Measurements from ENCODE around the gene RAPGEFL1. TPM values are rescaled to one million over a fixed set of nuclear protein-coding genes. Genes with fewer than 3 reads are reported as not detected.
A peak's percentile ranks its signal among the peaks of the same experiment; 100 is the strongest.
"Not testable (repeated sequence)": the region's sequence is repeated elsewhere in the genome, so short reads cannot be mapped to it uniquely, and the experiment has no call there.

The RAPGEFL1 gene, protein sequence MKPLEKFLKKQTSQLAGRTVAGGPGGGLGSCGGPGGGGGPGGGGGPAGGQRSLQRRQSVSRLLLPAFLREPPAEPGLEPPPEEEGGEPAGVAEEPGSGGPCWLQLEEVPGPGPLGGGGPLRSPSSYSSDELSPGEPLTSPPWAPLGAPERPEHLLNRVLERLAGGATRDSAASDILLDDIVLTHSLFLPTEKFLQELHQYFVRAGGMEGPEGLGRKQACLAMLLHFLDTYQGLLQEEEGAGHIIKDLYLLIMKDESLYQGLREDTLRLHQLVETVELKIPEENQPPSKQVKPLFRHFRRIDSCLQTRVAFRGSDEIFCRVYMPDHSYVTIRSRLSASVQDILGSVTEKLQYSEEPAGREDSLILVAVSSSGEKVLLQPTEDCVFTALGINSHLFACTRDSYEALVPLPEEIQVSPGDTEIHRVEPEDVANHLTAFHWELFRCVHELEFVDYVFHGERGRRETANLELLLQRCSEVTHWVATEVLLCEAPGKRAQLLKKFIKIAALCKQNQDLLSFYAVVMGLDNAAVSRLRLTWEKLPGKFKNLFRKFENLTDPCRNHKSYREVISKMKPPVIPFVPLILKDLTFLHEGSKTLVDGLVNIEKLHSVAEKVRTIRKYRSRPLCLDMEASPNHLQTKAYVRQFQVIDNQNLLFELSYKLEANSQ
- total RNA-seq: 1.8 TPM in 1 of 2 replicates, not detected in the other

- peak; percentile 39 for DNase-seq (ENCODE audit: low read depth)
Observed at GRCh38 chr17:40177275-40177874, at the start of gene RAPGEFL1. RAPGEFL1 (plus strand) TSS chr17:40177470; CDS start chr17:40177862, 392 bp downstream.

DNA sequence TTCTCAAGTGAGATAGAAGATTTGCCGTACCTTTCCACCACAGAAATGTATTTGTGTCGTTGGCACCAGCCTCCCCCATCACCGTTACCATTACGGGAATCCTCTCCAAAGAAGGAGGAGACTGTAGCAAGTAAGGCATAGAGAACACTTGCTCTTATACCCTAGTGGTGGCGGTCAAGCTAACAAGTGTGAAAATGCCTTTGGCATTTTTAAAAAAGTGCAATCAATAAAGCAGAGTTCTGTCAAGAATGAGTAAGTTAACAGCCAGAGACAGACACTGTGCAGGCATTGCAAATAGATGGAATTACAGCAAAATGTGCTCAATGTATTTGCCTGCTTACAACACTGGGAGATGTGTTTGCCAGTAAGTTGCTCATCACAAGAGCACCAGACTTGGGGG is 47.8 kb upstream of the RAPGEFL1 start:
- DNase-seq (ENCODE audit: low read depth): no peak

GRCh38 chr17:40130352-40131042 is 46.8 kb upstream of the RAPGEFL1 start:
- DNase-seq (ENCODE audit: low read depth): peak; percentile 69

DNA sequence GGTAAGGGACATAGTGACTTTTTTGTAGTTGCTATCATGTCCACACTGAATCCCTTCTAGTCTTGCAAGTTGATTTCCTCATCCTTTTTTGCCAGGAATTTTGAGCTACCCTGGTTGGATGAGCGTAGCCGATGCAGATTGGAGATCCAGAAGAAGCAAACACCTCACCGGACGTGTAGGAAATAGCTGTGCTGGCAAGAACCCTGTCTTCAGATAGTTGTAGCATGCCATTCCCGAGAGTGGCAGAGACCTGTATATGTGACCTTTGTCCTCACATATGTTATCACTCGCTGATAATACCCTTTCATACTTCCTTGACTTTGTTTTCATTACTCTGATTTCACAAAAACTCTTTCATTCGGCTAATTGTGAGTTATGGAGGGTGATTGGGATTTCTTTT is 43.1 kb upstream of the RAPGEFL1 start:
- DNase-seq (ENCODE audit: low read depth): no peak

DNA sequence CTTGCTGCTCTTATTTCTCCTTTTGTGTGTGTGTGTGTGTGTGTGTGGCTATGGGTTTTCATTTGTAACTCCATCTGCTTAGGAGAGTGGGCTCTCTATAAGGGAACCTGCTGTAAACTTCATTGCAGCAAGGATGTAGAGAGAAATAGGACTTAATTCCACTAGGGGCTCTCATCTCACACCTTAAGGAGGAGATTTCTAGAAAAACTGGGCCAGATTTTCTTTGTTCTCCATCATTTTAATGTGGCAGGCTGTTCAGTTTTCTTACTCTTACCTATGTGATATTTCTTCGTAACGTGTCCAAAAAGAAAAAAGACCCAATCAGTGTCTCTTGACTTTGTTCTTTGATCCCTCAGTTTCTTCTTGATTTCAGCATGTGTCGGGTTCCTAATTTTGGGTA is 41.5 kb upstream of the RAPGEFL1 start:
- no peak for DNase-seq (ENCODE audit: low read depth)

DNA sequence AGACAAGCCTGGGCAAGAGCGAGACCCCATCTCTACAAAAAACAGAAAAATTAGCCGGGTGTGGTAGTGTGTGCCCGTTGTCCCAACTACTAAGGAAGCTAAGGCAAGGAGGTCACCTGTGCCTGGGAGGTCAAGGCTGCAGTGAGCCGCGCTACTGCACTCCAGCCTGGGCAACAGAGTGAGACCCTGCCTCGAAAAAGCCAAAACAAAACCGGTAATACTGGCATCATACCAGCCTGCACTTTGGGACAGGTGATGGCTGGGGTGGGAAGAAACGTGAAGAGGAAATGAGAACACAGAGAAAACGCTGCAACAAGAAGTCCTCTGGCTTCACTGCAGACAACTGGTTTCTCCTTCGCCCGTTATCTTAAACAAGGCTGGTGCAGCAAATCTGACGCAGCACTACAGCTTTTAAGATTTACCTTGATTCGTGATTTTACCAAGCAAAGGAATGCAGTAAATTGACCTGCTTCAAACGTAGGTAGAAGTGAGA is 37.7 kb upstream of the RAPGEFL1 start:
- no peak for DNase-seq (ENCODE audit: low read depth)

DNA sequence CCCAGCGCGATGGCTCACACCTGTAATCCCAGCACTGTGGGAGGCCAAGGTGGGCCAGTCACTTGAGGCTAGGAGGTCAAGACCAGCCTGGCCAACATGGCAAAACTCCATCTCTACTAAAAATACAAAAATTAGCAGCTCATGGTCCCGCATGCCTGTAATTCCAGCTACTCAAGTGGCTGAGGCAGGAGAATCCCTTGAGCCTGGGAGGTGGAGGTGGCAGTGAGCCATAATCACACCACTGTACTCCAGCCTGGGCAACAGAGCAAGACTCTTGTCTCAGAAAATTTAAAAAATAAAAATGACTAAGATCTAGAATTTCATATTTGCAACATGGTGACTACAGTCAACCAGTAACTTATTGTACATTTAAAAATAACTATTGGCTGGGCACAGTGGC is 34.1 kb upstream of the RAPGEFL1 start:
- DNase-seq (ENCODE audit: low read depth): not testable (repeated sequence)

DNA sequence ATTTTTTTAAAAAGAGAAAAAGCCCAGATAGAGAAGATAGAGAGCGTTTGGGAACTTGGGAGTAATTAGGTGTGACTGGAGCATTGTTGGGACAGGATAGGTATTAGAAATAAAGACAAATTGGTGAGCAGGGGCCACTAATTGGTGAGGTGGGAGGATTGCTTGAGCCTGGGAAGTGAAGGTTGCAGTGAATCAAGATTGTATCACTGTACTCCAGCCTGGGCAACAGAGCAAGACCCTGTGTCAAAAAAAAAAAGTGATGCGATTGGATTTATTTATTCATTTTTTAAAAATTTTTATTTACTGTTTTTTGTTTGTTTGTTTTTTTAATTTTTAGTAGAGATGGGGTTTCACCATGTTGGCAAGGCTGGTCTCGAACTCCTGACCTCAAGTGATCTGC is 31.8 kb upstream of the RAPGEFL1 start:
- DNase-seq (ENCODE audit: low read depth): no peak

GRCh38 chr17:40148527-40148926 is 28.7 kb upstream of the RAPGEFL1 start:
- DNase-seq (ENCODE audit: low read depth): no peak

- no peak for DNase-seq (ENCODE audit: low read depth)
Observed at GRCh38 chr17:40150276-40150675, 27.0 kb upstream of the RAPGEFL1 start.

DNA sequence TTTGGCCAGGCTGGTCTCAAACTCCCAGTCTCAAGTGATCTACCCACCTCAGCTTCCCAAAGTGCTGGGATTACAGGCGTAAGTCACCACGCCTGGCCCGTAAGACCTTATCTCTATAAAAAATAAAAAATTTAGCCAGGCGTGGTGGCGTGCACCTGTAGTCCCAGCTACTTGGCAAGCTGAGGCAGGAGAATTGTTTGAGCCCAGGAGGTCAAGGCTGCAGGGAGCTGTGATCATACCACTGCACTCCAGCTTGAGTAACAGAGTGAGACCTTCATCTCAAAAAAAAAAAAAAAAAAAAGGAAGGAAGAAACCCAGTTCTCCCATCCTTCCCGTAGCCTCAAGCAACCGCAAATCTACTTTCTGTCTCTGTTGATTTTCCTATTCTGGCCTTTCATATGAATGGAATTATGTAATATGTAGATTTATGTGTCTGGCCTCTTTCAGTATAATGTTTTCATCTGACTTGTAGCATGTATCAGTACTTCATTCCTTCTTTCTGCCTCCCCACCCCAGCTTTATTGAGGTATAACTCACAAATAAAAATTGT is 25.8 kb upstream of the RAPGEFL1 start:
- no peak for DNase-seq (ENCODE audit: low read depth)

DNA sequence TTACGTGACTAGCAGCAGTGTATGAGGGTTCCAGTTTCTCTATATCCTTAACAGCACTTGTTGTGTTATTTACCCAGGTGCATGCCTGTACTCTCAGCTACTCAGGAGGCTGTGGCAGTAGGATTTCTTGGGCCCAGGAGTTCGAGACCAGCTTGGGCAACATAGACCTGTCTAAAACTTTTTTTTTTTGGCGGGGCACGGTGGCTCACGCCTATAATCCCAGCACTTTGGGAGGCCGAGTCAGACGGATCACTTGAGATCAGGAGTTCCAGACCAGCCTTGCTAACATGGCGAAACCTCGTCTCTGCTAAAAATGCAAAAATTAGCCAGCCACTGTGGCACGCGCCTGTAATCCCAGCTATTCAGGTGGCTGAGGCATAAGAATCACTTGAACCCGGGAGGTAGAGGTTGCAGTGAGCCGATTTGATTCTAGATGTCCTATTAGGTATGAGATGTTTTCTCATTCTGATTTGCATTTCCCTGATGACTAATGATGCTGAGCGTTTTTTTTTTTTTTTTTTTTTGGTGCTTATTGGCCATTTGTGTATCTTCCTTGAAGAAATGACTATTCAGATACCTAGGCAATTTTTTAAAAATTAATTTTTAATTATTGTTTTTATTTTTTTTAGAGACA is 23.6 kb upstream of the RAPGEFL1 start:
- DNase-seq (ENCODE audit: low read depth): no peak

GRCh38 chr17:40157973-40158372 is 19.3 kb upstream of the RAPGEFL1 start:
- DNase-seq (ENCODE audit: low read depth): no peak

GRCh38 chr17:40158438-40159013 is 18.7 kb upstream of the RAPGEFL1 start:
- DNase-seq (ENCODE audit: low read depth): no peak

DNA sequence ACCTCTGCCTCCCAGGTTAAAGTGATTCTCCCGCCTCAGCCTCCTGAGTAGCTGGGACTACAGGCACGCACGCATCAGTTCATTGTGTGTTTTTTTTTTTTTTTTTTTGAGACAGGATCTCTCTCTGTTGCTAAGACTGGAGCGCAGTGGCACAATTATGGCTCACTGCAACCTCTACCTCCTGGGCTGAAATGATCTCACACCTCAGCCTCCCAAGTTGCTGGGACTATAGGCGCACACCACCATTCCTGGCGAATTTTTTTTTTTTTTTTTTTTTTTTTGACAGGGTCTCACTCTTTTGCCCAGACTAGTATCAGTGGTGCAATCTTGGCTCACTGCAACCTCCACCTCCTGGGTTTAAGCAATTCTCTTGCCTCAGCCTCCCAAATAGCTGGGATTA is 17.8 kb upstream of the RAPGEFL1 start:
- DNase-seq (ENCODE audit: low read depth): no peak

- no peak for DNase-seq (ENCODE audit: low read depth)
Observed at GRCh38 chr17:40167685-40168261, 9.5 kb upstream of the RAPGEFL1 start.

GRCh38 chr17:40168262-40168832 is 8.9 kb upstream of the RAPGEFL1 start:
- peak; percentile 90 for DNase-seq (ENCODE audit: low read depth)

- DNase-seq (ENCODE audit: low read depth): no peak
Observed at GRCh38 chr17:40170325-40170724, 6.9 kb upstream of the RAPGEFL1 start.

GRCh38 chr17:40171750-40172149 is 5.5 kb upstream of the RAPGEFL1 start:
- peak; percentile 18 for DNase-seq (ENCODE audit: low read depth)

DNA sequence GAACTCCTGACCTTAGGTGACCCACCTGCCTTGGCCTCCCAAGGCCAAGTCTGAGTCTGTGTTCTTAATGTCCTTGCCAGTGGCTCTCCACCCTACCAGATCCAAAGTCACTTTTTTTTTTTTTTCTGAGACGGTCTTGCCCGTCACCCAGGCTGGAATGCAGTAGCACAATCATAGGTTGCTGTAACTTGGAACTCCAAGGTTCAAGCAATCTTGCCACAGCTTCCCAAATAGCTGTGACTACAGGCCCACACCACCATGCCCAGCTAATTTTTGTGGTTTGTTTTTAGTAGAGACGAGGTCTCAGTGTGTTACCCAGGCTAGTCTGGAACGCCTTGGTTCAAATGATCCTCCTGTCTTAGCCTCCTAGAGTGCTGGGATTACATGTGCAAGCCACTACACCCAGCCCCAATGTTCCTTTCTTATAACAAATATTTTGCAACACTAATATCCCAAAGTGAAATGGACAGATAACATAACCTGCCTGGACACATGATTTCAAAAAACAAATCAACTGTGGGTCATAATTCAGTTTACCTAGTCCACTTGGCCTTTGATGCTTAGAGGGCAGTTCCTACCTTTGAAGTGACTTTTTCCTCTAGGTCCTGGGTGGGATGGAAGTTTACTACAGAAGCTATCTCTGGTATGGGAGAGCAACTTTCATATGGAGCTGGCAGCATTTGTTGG is 4.0 kb upstream of the RAPGEFL1 start:
- DNase-seq (ENCODE audit: low read depth): no peak
